Stimulated activated CD8-positive, alpha-beta memory T cell treated with anti-CD3 and anti-CD28 coated beads, Interleukin-4, amount 100 ng/mL, for 48 hours (primary cell): ENCODE data around the gene ABCC1.
A peak's percentile ranks its signal among the peaks of the same experiment; 100 is the strongest.

Source experiments
- DNase-seq: peaks from one replicate; pipeline ENCODE4 v3.0.0-alpha.2; 2020

Gene ABCC1

GRCh38 chr16:16025214-16025968 is 76.0 kb downstream of the ABCC1 start:
- peak; percentile 72 for DNase-seq

DNA sequence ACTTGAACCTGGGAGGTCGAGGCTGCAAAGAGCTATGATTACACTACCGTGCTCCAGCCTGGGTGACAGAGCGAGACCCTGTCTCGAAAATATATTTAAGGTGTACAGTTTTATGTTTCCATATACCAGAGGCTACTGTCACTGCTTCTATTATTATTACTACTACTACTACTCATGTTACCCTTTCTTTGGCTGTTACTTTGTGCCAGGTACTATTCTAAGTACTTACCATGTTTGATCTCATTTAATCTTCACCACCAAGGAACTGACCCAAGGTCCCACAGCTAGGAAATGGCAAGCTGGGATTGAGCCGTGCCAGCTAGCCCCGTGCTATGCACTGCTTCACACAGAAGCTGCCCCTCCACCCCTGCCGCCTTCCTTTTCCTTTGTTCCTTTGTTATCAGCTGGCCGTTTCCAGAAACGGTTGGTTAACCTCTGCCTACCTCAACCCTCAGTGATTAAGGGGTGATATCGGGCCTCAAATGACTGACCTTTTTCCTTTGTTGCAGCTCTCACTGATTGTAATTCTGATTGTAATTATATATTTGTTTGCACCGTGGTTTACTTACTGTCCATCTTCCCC is 78.4 kb downstream of the ABCC1 start:
- DNase-seq: no peak

- no peak for DNase-seq
Observed at GRCh38 chr16:16028311-16028999, 79.0 kb downstream of the ABCC1 start.

- no peak for DNase-seq
Observed at GRCh38 chr16:16029431-16030011, 80.1 kb downstream of the ABCC1 start.

- no peak for DNase-seq
Observed at GRCh38 chr16:16030449-16030848, 81.0 kb downstream of the ABCC1 start.

DNA sequence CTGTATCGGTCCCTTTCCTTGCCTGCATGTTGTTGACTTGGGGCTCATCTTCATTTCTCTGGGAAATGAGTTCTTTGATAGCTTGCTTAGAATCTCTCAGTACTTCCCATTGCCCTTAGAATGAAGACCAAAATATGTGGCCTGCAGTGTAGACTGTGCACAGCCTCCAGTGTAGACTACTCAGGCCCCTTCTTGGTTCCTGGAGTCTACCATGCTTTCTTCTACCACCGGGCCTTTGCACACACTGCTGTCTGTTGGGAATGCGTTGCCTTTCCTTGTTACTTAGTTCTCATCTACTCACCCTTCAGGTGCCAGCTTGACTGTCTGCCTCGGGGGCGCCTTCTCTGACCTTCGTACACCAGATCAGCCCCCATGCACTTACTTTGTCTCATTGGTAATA is 82.0 kb downstream of the ABCC1 start:
- no peak for DNase-seq

DNA sequence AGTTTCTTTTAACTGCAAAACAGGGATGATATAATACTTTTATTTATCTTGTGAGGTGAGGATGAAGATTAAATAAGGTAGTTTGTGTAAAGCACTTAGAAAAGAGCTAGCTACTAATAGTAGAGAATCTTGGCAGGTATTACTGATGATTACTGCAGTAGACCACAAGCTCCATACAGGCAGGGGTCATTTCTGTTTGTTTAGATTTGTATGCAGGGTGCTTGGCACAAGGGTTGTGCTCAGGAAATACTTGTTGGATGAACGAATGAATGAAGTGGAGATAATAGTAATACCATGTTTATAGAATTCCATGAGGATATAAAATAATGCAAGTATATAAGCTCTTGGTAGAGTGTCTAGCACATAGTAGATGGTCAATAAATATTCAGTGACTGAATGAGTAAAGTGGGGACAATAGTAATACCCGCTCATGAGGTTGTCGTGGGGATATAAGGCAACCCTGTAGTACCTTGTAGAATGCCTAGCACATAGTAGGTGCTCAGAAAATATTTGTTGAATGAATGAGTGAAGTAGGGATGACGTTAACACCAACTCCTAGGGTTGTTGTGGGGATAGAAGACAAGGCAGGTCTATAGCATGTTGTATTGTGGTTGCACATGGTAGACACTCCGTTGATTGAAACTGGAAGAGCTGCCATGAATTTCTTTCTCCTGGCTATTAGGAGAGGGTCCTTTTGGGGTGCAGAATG is 83.0 kb downstream of the ABCC1 start:
- DNase-seq: no peak

GRCh38 chr16:16033208-16033717 is 83.8 kb downstream of the ABCC1 start:
- no peak for DNase-seq

DNA sequence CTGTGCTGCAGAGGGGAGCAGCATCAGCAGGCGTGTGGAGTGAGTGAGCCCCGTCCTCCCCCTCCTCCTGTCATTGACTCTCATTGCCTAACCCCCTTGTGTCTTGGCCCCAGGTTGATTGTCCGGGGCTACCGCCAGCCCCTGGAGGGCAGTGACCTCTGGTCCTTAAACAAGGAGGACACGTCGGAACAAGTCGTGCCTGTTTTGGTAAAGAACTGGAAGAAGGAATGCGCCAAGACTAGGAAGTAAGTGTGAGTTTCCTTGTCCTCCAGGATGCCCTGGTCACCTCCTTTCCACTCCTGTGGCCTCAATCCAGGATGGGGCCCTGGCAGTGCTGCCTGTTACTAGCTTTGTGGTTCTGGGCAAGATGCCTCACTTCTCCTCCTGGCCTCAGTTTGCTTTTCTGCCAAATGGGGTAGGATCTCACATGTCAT is 87.0 kb downstream of the ABCC1 start:
- DNase-seq: no peak

GRCh38 chr16:16037521-16037920 is 88.1 kb downstream of the ABCC1 start:
- no peak for DNase-seq

DNA sequence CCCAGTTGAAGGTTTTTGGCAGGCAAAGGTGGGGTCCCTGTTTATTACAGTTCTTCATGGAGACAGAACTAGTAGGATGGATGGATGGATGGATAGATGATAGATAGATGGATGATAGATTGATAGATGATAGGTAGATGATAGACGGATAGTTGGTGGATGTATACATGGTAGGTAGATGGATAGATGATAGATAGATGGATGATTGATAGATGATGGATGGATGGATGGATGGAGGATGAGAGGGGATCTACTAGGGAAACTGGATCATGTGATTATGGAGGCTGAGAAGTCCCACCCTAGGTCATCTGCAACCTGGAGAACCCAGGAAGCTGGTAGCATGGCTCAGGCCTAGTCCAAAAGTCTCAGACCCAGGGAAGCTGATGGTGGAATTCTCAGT is 88.6 kb downstream of the ABCC1 start:
- no peak for DNase-seq

DNA sequence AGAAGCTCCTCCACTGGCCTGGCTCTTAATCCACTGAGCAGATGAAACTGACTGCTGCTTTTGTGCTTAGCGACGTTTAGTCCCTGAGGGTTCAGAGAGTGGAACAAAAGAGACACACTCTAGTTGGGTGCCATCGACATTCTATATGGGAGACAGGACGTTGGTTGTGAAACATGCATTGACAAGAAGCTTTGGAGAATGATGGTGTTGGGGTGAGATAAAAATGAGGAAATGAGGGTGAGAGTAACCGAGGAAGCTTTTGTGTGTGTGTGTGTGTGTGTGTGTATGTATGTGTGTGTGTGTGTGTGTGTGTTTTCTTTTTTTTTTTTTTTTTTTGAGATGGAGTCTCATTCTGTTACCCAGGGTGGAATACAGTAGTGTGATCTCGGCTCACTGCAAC is 89.5 kb downstream of the ABCC1 start:
- no peak for DNase-seq

GRCh38 chr16:16041196-16041892 is 91.9 kb downstream of the ABCC1 start:
- no peak for DNase-seq

DNA sequence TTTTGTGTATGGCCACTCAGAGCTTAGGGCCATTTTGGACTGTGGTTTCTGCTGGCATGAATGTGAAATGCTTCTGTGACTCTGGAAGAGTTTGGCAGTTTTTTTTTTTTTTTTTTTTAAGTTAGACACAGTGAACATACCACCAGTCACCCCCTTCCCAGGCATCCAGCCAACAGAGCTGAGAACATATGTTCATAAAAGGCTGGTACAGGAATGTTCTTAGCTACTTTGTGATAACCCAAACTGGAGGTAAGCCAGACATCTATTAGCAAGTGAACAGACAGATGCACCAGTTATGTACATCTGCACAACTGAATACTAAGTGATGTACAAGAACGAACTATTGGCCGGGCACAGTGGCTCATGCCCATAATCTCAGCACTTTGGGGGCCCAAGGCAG is 92.7 kb downstream of the ABCC1 start:
- no peak for DNase-seq

GRCh38 chr16:16045296-16045695 is 95.9 kb downstream of the ABCC1 start:
- no peak for DNase-seq

GRCh38 chr16:16045879-16046278 is 96.5 kb downstream of the ABCC1 start:
- no peak for DNase-seq

- no peak for DNase-seq
Observed at GRCh38 chr16:16047761-16048160, 98.3 kb downstream of the ABCC1 start.

GRCh38 chr16:16048904-16049582 is 99.6 kb downstream of the ABCC1 start:
- DNase-seq: no peak

DNA sequence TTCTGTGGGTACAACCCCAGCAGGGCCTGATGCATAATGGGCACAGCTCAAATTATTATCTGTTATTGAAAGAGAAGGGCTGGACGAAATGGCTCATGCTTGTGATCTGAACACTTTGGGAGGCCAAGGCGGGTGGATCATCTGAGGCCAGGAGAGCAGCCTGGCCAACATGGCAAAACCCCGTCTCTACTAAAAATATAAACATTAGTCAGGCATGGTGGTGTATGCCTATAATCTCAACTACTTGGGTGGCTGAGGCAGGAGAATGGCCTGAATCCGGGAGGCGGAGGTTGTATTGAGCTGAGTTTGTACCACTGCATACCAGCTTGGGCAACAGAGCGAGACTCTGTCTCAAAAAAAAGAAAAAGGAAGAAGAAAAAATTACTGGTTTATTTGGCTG is 100.7 kb downstream of the ABCC1 start:
- DNase-seq: no peak

GRCh38 chr16:16051132-16051531 is 101.7 kb downstream of the ABCC1 start:
- no peak for DNase-seq

- no peak for DNase-seq
Observed at GRCh38 chr16:16052916-16053315, 103.5 kb downstream of the ABCC1 start.

GRCh38 chr16:16057102-16057501 is 107.7 kb downstream of the ABCC1 start:
- no peak for DNase-seq
